PFSK-1 (cell line): ENCODE measurements around the gene PROX2.

Experiments
- FOXP2 ChIP-seq: optimal IDR thresholded peaks from 2 replicates; pipeline ENCODE3; 2011; ENCODE audit warnings: borderline replicate concordance, control low read depth, inconsistent platforms; ENCODE audit not compliant: insufficient read depth; ENCODE audit errors: extremely low read length, extremely low read depth
- POLR2AphosphoS5 ChIP-seq: IDR thresholded peaks from 2 replicates; pipeline ENCODE4 v1.6.1; 2012; ENCODE audit warnings: low read depth, mild to moderate bottlenecking, control low read depth, low read length, moderate library complexity
- REST ChIP-seq, 2 experiments: IDR thresholded peaks; 2 replicates each; pipeline versions ENCODE4 v1.6.1 to v1.8.0; 2011 to 2012; ENCODE audit warnings: low read depth in 2 of 2, low read length in 2 of 2, control low read depth in 1 of 2, inconsistent platforms in 1 of 2, mild to moderate bottlenecking in 1 of 2, moderate library complexity in 1 of 2; ENCODE audit not compliant: insufficient read depth in 1 of 2
- SIN3A ChIP-seq: IDR thresholded peaks from 2 replicates; pipeline ENCODE4 v1.6.1; 2012; ENCODE audit warnings: mild to moderate bottlenecking, low read length, moderate library complexity, borderline replicate concordance; ENCODE audit not compliant: insufficient read depth
- TAF1 ChIP-seq: IDR thresholded peaks from 2 replicates; pipeline ENCODE4 v1.6.1; 2012; ENCODE audit warnings: low read length, control low read depth, borderline replicate concordance; ENCODE audit not compliant: insufficient read depth

Gene PROX2

GRCh38 chr14:74859757-74860552 lies 16.0 kb downstream of the PROX2 start:
- TF ChIP-seq TAF1: no peak
- no peak for TF ChIP-seq FOXP2
- no peak for TF ChIP-seq REST (IDR thresholded peaks at IDR 0.05; ENCODE audit: insufficient read depth in 1 of 2, low read depth in 2 of 2, low read length in 2 of 2)
- TF ChIP-seq POLR2AphosphoS5: no peak
- TF ChIP-seq SIN3A: no peak

GRCh38 chr14:74858022-74858421 lies 17.9 kb downstream of the PROX2 start:
- TF ChIP-seq POLR2AphosphoS5 (no peak), TAF1 (no peak), REST (IDR thresholded peaks at IDR 0.05; ENCODE audit: insufficient read depth in 1 of 2, low read depth in 2 of 2, low read length in 2 of 2) (no peak), FOXP2 (no peak), SIN3A (no peak)

GRCh38 chr14:74856366-74856765 lies 19.6 kb downstream of the PROX2 start:
- no peak for TF ChIP-seq REST (IDR thresholded peaks at IDR 0.05; ENCODE audit: insufficient read depth in 1 of 2, low read depth in 2 of 2, low read length in 2 of 2)
- no peak for TF ChIP-seq POLR2AphosphoS5
- TF ChIP-seq TAF1: no peak
- TF ChIP-seq FOXP2: no peak
- TF ChIP-seq SIN3A: no peak

GRCh38 chr14:74855945-74856344 lies 20.0 kb downstream of the PROX2 start:
- TF ChIP-seq FOXP2: no peak
- no peak for TF ChIP-seq POLR2AphosphoS5
- no peak for TF ChIP-seq REST (IDR thresholded peaks at IDR 0.05; ENCODE audit: insufficient read depth in 1 of 2, low read depth in 2 of 2, low read length in 2 of 2)
- no peak for TF ChIP-seq TAF1
- no peak for TF ChIP-seq SIN3A
